MM.1S (cell line): ENCODE measurements around the gene CNTN1.

ENCODE experiments used
- CTCF ChIP-seq: fragments of 300-600 bp; sonication (generic); IDR thresholded peaks from 2 replicates; pipeline ENCODE4 v1.5.1; 2016; ENCODE audit warnings: antibody characterized with exemption, low read length, mixed read lengths
- EZH2 ChIP-seq: fragments of 300-600 bp; sonication (generic); optimal IDR thresholded peaks from 2 replicates; pipeline ENCODE3; 2017; ENCODE audit warnings: low read depth, mild to moderate bottlenecking, antibody characterized with exemption, low read length, mixed read lengths
- EZH2phosphoT487 ChIP-seq: fragments of 300-600 bp; sonication (generic); IDR thresholded peaks from 2 replicates; pipeline ENCODE4 v1.6.1; 2018; ENCODE audit warnings: antibody characterized with exemption, low read length

- TF ChIP-seq CTCF, result no peak
- TF ChIP-seq EZH2phosphoT487, result no peak
- TF ChIP-seq EZH2, result no peak
These were observed 28.5 kb upstream of the CNTN1 start for GRCh38 chr12:40663781-40664180.
